Uterus (tissue), 2 donors: ENCODE measurements around the gene FIP1L1.

Experiments
- CTCF ChIP-seq, 4 experiments: fragments of 200-600 bp in 2 of 4; fragments of 450-650 bp in 2 of 4; sonication (generic) in 2 of 4; IDR thresholded peaks; one replicate each; pipeline ENCODE4 v1.5.1; 2016 to 2019; ENCODE audit warnings: antibody characterized with exemption in 4 of 4, mild to moderate bottlenecking in 2 of 4, moderate library complexity in 1 of 4
- POLR2A ChIP-seq, 2 donors: fragments of 450-650 bp; IDR thresholded peaks; one replicate each; pipeline ENCODE4 v1.6.1; 2016; ENCODE audit warnings: antibody characterized with exemption in 2 of 2, mild to moderate bottlenecking in 1 of 2, moderate library complexity in 1 of 2

- TF ChIP-seq CTCF (IDR thresholded peaks at IDR 0.05) (no peak), POLR2A (IDR thresholded peaks at IDR 0.05) (no peak)
Observed at GRCh38 chr4:53485658-53486040, 108.2 kb downstream of the FIP1L1 start.
